GM12872 (cell line): ENCODE results near the gene PIK3R2.

Experiments
- CTCF ChIP-seq: IDR thresholded peaks from 3 replicates; pipeline ENCODE4 v1.5.1; 2011; ENCODE audit warnings: low read depth, mild to moderate bottlenecking, low read length, moderate library complexity; ENCODE audit not compliant: insufficient read depth

PIK3R2 gene

GRCh38 chr19:18194181-18194530 is 41.2 kb downstream of the PIK3R2 start:
- no peak for TF ChIP-seq CTCF

GRCh38 chr19:18194554-18195238 is 41.7 kb downstream of the PIK3R2 start:
- TF ChIP-seq CTCF = no peak

GRCh38 chr19:18196511-18196845 is 43.5 kb downstream of the PIK3R2 start:
- TF ChIP-seq CTCF = no peak

GRCh38 chr19:18197306-18197705 is 44.3 kb downstream of the PIK3R2 start:
- no peak for TF ChIP-seq CTCF

GRCh38 chr19:18197941-18198340 is 45.0 kb downstream of the PIK3R2 start:
- TF ChIP-seq CTCF = no peak

GRCh38 chr19:18198374-18198773 is 45.4 kb downstream of the PIK3R2 start:
- no peak for TF ChIP-seq CTCF

GRCh38 chr19:18202397-18202777 is 49.4 kb downstream of the PIK3R2 start:
- no peak for TF ChIP-seq CTCF
